GM19395 (cell line): Measurements from ENCODE around the gene KANSL1.

Experiments
- ATAC-seq: cut with Tn5 transposase; IDR thresholded peaks from one replicate; pipeline ENCODE4 v1.9.1; 2021; ENCODE audit warnings: mild to moderate bottlenecking, moderate library complexity; ENCODE audit not compliant: unreplicated experiment

Gene KANSL1

DNA sequence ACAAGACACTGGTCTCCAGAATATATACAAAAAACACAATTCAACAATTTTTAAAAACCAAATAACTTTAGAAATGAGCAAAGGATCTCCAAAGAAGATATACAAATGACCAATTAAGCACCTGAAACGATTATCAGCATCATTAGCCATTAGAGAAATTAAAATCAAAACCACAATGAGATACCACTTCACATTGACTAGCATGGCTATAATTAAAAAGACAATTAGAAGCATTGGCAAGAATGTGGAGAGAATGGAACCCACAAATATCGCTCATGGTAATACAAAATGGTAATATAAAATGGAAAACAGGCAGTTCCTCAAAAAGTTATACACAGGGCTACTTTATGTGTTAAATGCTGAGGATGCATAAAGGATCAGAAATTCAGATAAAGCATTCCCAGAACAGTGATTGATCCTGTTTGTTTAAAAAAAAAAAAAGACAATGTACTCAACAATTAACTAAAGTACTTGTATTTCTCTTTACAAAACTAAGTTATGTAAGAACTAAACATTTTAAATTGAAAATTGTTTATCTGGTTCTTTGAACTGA, 52.5 kb downstream of the KANSL1 start:
- ATAC-seq = no peak

DNA sequence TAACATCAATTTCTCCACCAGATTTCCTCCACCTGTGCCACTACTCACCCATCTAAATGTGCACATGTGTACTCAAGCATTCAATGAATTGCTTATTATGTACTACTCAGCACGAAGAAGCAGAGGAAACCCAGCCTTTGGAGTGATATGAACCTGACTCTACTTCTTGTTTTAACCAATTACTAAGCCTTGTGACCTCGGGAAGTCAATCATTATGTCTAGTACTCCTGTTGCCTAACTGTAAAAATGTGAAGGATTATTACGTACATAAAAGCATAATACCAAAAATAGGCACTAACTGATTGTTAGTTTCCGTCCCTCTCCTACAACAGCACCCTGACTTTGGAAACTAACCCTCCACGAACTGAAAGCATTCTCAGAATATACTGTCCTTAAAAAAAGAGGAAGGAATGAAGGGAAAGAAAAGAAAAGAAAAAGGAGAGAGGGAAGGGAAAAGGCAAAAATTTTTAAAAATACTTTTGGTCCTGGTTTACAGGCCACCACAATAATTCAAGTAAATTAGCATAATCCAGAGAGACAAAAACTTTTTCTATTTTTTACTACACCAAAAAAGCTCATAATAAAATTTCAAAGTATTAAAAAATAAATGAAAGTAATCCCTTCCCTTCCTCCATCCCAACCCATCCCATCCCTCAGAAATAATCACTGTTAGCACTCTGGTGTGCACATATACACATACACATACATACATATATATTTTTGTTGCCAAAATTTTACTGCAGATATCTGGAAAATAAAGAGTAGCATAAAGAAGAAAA, 53.6 kb downstream of the KANSL1 start:
- no peak for ATAC-seq

DNA sequence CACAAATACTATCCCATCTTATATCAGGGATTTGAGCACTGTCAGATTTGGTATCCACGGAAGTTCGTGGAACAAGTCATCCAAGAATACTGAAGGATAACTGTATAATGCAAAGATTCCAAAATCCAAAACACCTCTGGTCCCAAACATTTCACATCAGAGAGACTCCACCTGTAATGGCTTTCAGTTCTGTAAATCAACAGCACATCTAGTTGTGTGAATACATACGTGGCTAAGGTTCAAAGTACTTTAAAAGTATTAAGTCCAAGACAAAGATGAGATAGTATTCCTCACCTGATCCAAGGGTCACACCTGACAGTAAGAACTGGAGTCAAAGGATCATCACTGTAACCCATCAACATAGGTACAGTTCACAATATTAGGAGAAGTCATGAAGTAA, 54.8 kb downstream of the KANSL1 start:
- ATAC-seq = no peak

DNA sequence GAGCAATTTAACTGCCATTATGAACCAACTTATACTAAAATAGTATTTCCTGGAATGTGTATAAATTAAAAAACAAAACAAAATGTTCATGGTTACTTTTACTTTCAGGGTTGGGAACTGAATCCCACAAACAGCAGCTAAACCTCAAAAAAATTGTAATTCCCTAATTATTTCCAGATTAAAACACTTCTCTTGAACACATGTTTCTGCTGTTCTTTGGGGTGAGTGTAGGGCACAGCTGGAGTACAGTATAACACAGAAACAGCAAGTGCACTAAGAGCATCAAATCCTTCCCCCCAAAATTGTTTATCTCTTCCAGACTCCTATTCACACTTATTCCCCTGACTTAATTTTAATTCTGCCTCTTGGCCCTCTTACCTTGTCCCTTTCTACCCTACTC, 56.4 kb downstream of the KANSL1 start:
- ATAC-seq = no peak

DNA sequence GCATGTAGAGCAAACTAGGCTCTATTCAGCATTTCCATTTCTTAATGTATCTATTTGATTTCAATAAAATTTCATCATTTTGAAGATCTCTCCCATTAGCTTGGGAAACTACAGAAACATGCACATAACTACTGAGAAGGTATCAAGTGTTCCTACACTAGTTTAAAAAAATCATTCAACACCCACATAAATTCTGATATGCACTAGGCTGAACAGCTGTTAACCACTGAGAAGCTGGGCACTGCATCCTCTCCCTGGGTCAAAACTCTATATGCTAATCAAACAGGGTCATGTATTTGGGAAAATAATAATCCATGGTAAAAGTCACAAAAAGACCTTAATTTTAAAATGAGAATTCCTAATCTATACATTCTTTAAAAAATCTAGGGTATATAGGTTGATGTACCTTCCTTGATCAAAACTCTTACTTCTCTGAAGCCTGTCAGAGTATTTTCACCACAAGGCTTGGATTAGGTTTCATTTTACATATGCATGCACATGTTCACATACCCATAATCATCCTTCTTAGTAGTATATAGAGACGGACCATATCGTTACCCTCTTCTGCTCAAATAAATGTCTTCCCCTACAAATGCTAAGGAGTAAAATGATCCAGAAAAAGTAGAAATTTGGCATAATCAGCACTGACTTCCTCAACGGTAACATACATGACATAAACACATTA, 57.2 kb downstream of the KANSL1 start:
- ATAC-seq = no peak

DNA sequence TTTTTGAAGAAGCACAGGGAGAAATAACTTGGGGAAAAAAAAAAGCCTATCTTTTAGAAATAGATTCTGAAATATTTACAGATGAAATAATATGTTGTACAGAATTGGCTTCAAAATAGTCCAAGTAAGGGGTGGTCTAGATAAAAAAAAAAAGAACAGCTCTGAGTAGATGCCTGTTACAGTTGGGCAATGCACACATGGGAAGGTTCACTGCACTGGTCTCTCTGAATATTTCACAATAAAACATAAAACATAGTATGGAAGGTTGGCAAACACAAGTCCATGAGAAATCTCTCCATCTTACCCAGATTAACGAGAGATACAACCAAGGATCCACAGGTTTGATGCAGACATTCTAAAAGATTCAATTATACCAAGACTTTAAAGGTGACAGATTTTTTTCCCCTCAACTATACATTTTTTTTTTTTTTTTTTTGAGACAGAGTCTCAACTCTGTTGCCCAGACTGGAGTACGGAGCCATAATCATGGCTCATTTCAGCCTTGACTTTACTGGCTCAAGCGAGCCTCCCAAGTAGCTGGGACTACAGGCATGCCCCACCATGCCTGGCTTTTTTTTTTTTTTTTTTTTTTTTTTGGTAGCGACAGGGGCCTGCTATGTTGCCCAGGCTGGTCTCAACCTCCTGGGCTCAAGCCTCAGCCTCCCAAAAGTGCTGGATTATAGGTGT, 58.0 kb downstream of the KANSL1 start:
- ATAC-seq = no peak

- ATAC-seq = no peak
Observed at GRCh38 chr17:46129302-46129701, 63.9 kb downstream of the KANSL1 start.

DNA sequence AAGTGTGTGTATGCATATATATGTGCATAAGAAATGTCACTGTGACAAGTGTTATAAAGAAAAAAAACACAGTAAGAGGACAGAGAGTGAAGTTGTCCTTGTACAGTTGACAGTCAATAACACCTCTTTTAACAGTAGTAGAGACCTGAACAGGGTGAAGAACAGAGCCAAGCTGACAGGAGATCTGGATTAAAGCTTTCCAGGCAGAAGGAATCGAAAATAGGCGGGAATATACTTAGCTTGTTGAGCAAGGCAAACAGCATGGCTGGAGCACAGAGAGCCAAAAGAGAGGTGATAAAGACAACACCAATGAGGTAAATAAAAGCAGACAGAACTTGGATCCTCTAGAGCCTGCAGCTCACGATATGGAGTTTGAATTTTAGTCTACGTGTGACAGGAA, 64.8 kb downstream of the KANSL1 start:
- ATAC-seq = no peak

GRCh38 chr17:46127524-46127923, 65.7 kb downstream of the KANSL1 start:
- no peak for ATAC-seq

DNA sequence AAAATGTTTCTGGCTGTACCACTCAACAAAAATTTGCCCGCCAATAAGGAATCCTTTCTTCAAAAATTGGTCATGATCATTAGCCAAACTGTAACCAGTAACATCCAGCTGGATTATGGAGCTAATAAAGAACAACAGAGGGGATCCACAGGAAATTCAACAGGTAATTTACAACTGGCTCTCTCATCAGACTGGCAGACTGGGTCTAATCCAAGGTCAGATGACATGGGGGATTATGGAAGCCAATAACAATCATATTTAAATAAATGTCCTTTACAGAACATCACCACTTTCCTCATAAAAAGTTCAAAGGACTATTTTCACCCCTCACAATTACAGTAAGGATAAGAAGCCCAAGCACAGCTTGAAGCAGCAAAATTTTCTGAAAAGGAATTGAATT, 66.4 kb downstream of the KANSL1 start:
- no peak for ATAC-seq

DNA sequence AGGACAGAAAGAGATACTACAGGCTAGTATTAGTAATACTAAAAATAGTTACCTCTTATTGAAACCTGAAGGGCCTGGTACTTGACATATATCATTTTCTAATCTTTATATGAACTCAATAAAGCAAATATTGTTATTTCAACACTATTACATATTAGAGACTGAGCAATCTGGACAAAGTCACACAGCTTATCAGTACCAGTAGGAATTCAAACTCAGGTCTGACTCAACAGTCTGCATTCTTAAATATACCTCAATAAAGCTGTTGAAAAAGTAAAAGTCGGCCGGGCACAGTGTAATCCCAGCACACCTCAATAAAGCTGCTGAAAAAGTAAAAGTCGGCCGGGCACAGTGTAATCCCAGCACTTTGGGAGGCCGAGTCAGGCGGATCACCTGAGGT, 67.4 kb downstream of the KANSL1 start:
- ATAC-seq = no peak

DNA sequence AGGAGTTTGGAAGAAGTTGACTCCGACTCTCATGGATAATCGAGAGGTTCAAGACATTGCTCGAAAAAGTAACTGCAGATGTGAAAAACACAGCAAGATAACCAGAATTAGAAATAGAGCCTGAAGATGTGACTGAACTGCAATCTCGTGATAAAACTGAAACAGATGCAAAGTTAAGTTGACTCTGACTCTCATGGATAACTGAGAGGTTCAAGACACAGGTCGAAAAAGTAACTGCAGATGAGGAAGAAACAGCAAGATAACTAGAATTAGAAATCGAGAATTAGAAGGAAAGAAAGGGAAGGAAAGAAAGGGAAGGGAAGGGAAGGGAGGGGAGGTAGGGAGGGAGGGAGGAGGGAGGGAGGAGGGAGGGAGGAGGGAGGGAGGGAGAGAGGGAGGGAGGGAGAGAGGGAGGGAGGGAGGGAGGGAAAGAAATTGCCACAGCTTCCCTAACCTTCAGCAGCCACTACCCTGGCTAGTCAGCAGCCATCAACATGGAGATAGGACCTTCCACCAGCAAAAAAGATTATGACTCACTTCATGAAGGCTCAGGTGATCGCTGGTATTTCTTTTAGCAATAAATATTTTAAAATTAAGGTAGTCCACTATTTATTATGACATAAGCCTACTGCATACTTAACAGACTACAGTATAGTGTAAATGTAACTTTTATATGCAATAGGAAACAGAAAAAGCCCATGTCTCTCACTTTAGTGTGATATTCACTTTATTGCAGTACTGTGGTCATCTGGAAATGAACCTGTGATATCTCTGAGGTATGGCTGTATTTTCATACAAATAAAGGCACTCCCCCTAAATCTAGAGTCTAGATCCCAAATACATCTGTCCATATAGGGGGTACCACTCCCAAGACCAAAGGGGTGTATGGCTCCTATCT, 68.3 kb downstream of the KANSL1 start:
- ATAC-seq = no peak

DNA sequence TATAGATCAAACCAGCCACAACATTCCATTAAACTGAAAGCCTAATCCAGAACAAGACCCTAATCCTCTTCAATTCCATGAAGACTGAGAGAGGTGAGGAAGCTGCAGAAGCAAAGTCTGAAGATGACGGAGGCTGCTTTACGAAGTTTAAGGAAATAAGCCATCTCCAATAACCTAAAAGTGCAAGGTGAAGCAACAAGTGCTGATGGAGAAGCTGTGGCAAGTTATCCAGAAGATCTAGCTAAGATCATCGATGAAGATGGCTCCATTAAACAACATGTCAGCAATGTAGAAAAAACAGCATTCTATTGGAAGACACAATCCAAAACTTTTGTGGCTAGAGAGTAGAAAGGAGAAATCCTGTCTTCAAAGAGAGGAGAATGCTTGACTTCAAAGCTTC, 69.6 kb downstream of the KANSL1 start:
- no peak for ATAC-seq

GRCh38 chr17:46122486-46122871, 70.8 kb downstream of the KANSL1 start:
- ATAC-seq = no peak

GRCh38 chr17:46121841-46122485, 71.3 kb downstream of the KANSL1 start:
- no peak for ATAC-seq

DNA sequence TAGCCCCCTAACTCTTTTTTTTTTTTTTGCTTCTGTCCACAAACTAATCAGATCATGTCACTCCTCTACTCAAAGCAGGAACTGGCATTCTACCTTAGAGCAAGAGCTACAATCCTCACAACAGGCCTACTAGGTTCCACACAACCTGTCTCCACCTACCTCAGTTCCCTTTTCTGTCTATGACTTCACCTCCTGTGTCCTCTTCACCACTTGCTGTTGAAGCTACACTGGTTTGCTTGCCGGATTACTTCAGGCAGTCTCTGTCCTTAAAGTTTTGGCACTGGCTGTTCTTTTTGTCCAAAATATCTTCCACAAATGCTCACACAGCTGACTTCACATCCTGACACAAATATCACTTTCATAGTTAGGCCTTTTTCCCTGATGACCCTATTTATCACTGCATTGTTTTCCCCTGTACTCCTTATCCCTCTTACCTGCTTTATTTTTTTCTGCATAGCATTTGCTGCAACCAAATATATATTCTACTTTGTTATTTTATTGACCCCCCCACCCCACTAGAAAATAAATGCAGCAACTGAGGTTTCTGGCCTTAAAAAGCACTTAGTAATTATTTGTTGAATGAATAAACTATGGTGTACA, 72.0 kb downstream of the KANSL1 start:
- ATAC-seq = no peak

- ATAC-seq = no peak
Observed at GRCh38 chr17:46120537-46120936, 72.7 kb downstream of the KANSL1 start.

DNA sequence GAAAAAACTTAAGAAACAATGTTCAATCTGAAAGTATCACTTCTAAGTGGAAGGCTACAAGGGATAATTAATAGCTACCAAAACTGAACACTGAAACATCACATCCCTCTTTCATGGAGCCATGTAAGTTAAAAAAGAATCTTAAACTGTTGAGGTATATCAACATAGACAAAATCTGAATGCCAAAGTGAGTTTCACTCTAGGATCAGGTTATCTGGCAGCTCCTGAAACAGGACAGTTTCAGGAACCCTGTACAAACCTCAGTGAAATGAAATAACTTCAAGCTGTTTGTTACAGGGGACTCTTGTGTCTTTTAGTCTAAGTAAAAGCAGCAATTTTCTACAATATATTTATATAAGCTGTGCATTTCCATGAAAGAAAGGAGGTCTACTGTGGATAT, 73.2 kb downstream of the KANSL1 start:
- no peak for ATAC-seq

DNA sequence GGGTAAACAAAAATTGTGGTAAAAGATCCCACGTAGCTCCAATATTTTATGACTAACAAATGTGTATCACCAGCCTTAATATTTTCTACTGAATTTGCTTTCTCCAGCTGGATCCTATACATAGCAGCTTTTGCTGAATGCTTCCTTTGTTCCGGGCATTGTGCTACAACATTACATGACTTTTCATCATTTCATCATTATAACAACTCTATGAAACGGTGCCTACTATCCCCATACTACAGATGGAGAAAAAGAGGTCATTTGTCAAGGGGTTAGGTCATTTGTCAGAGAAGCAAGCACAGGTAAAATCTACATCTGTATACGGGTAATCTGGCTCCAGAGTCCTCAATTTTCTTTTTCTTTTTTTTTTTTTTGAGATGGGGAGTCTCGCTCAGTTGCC, 74.3 kb downstream of the KANSL1 start:
- no peak for ATAC-seq
